Smooth muscle cell (in vitro differentiated cells): Measurements from ENCODE around the gene CRIP1. TPM values are rescaled to one million over a fixed set of nuclear protein-coding genes. Genes with fewer than 3 reads are reported as not detected.

Experiments used
- DNase-seq: peaks from one replicate; lab custom pipeline; 2025; ENCODE audit not compliant: unreplicated experiment; lab: John Stamatoyannopoulos, UW
- H2AFZ ChIP-seq: fragments of 200-600 bp; sonication (generic); 2 replicates; pipeline ENCODE4 v1.6.0; 2016; ENCODE audit warnings: antibody characterized with exemption, low read depth, mild to moderate bottlenecking
- H3F3A ChIP-seq: fragments of 200-600 bp; sonication (generic); 2 replicates; pipeline ENCODE4 v1.6.0; 2017; ENCODE audit warnings: antibody characterized with exemption, low read depth
- H3K27ac ChIP-seq: fragments of 200-600 bp; sonication (generic); 2 replicates; pipeline ENCODE4 v1.5.1; 2016; ENCODE audit warnings: low read depth, mild to moderate bottlenecking
- H3K27me3 ChIP-seq: fragments of 200-600 bp; sonication (generic); 2 replicates; pipeline ENCODE4 v1.6.1; 2016; ENCODE audit warnings: low read depth, mild to moderate bottlenecking
- H3K36me3 ChIP-seq: fragments of 200-600 bp; sonication (generic); 2 replicates; pipeline ENCODE4 v1.5.1; 2016; ENCODE audit warnings: low read depth
- H3K4me1 ChIP-seq: fragments of 200-600 bp; sonication (generic); 2 replicates; pipeline ENCODE4 v1.5.1; 2016; ENCODE audit warnings: low read depth
- H3K4me2 ChIP-seq: fragments of 200-600 bp; sonication (generic); 2 replicates; pipeline ENCODE4 v1.6.0; 2016; ENCODE audit warnings: mild to moderate bottlenecking
- H3K4me3 ChIP-seq: fragments of 200-600 bp; sonication (generic); 2 replicates; pipeline ENCODE4 v1.5.1; 2016; ENCODE audit warnings: mild to moderate bottlenecking
- H3K79me2 ChIP-seq: fragments of 200-600 bp; sonication (generic); 2 replicates; pipeline ENCODE4 v1.6.0; 2016; ENCODE audit warnings: low read depth, mild to moderate bottlenecking
- H3K9ac ChIP-seq: fragments of 200-600 bp; sonication (generic); 2 replicates; pipeline ENCODE4 v1.6.0; 2016; ENCODE audit warnings: low read depth
- H3K9me3 ChIP-seq: fragments of 200-600 bp; sonication (generic); replicated peaks from 2 replicates; pipeline ENCODE4 v1.5.1; 2016; ENCODE audit warnings: low read depth
- H4K20me1 ChIP-seq: fragments of 200-600 bp; sonication (generic); 2 replicates; pipeline ENCODE4 v1.6.0; 2016; ENCODE audit warnings: low read depth
- WGBS: methylation state at CpG from one replicate; pipeline ENCODE4 v1.1.7; 2016; ENCODE audit warnings: low lambda C conversion rate; 5-methylcytosine and 5-hydroxymethylcytosine counted together
- polyA plus RNA-seq: library from polyadenylated mRNA; unstranded; fragments of >200 nt; fragmentation: Nextera tagmentation; extraction: Ambion mirVana; gene quantifications from 2 replicates; pipeline ENCODE4 v1.2.1, GENCODE V29; 2016
- total RNA-seq: library from RNA; depleted of rRNA; stranded (reverse); fragments of >200 nt; gene quantifications from 2 replicates; pipeline ENCODE4 v1.2.3, GENCODE V29; 2014
- TF ChIP-seq, protein P1 (sequence below): fragments of 200-600 bp; sonication (generic); IDR thresholded peaks from 2 replicates; pipeline ENCODE4 v1.5.1; 2017; ENCODE audit warnings: borderline replicate concordance, mild to moderate bottlenecking, antibody characterized with exemption; ENCODE audit not compliant: insufficient read depth, poor library complexity, severe bottlenecking

Gene CRIP1
- total and polyA plus RNA-seq, 2 experiments from 2014 or later = 4.9 to 31.8 TPM

DNA sequence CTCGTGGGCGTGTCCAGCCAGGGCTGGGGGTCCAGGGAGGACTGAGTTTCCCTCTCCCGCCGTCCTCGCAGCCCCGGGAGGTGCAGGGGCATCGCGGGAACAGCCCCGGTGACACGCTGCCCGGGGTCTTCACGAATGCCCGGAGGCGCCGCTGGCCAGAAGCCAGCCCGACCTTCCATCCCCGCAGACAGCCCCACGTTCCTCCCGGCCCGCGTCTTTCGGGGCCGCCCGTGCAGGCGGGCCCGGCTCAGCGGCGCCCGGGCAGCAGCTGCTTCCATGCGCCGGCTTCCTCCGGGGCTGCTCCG, 3.5 kb downstream of the CRIP1 start:
- DNase-seq = no peak
- H3K36me3 ChIP-seq = no peaks in the 10 kb centered on the region
- H3K4me2 ChIP-seq = peak overlapping the region; percentile 99
- TF ChIP-seq, protein P1, sequence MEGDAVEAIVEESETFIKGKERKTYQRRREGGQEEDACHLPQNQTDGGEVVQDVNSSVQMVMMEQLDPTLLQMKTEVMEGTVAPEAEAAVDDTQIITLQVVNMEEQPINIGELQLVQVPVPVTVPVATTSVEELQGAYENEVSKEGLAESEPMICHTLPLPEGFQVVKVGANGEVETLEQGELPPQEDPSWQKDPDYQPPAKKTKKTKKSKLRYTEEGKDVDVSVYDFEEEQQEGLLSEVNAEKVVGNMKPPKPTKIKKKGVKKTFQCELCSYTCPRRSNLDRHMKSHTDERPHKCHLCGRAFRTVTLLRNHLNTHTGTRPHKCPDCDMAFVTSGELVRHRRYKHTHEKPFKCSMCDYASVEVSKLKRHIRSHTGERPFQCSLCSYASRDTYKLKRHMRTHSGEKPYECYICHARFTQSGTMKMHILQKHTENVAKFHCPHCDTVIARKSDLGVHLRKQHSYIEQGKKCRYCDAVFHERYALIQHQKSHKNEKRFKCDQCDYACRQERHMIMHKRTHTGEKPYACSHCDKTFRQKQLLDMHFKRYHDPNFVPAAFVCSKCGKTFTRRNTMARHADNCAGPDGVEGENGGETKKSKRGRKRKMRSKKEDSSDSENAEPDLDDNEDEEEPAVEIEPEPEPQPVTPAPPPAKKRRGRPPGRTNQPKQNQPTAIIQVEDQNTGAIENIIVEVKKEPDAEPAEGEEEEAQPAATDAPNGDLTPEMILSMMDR = no peak
- H3K9ac ChIP-seq = peak overlapping the region; percentile 85
- H3K4me1 ChIP-seq = peaks cover 6% of the 10 kb centered on the region
- no peaks in the 10 kb centered on the region for H4K20me1 ChIP-seq
- H2AFZ ChIP-seq = peak overlapping the region; percentile 56
- peak overlapping the region; percentile 67 for H3K27ac ChIP-seq
- WGBS = 2% methylated on average over 30 of the region's 33 CpGs
- peaks cover 11% of the 10 kb centered on the region for H3K27me3 ChIP-seq
- no peaks in the 10 kb centered on the region for H3F3A ChIP-seq
- peak overlapping the region; percentile 76 for H3K4me3 ChIP-seq
- H3K79me2 ChIP-seq = no peaks in the 10 kb centered on the region
- H3K9me3 ChIP-seq = no peaks in the 10 kb centered on the region

DNA sequence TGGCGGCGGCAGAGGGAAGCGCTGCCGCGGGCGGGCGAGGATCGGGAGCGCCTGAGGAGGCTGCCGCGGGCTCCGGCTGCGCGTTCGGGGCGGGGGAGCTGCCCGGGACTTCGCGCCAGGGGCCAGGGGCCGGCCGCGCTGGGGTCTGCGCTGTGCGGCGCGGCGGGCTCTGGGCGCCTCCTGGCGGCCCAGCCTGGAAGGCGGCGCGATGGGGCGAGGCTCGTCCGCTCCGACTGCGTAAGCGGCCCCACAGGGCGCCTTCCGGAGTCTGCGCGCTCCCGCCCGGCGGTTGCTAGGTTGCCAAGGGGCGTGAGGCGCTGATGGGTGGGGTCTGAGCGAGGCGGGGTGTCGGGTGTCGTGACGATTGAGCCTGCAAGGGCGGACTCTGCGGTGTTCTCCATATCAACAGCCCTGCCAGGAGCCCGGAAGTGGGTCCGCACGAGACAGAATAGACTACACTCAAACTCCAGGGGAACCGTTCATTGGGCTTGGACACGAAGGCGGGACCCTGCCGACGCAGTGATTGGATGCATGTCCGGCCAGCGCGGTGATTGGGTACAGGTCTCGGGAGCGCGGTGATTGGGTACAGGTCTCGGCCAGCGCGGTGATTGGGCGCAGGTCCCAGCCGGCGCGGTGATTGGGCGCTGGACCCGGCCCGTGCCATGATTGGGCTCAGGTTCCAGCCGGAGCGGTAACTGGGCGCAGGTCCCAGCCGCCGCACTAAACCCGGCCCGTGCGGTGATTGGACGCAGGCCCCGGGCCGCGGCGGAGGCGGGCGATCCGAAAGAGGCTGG, 4.1 kb downstream of the CRIP1 start, which contains the start of gene TEDC1:
Gene TEDC1 (plus strand): TSS at position 675 of the 794 bp plus-strand sequence. CDS start 130 bp downstream, outside the sequence.
- H3K9ac ChIP-seq = peak within 1 kb of the TSS; percentile 85
- DNase-seq = peak; percentile 100
- peak within 1 kb of the TSS; percentile 56 for H2AFZ ChIP-seq
- 14% methylated on average over 64 of the region's 94 CpGs for WGBS
- peak within 1 kb of the TSS; percentile 67 for H3K27ac ChIP-seq
- H3K79me2 ChIP-seq = no peaks in the 10 kb centered on the region
- H3F3A ChIP-seq = no peaks in the 10 kb centered on the region
- peak within 1 kb of the TSS; percentile 76 for H3K4me3 ChIP-seq
- H3K36me3 ChIP-seq = no peaks in the 10 kb centered on the region
- TF ChIP-seq, protein P1 = peak; percentile 66
- peaks cover 11% of the 10 kb centered on the region for H3K27me3 ChIP-seq
- peak within 1 kb of the TSS; percentile 99 for H3K4me2 ChIP-seq
- peaks cover 6% of the 10 kb centered on the region for H3K4me1 ChIP-seq
- no peaks in the 10 kb centered on the region for H3K9me3 ChIP-seq
- no peaks in the 10 kb centered on the region for H4K20me1 ChIP-seq

DNA sequence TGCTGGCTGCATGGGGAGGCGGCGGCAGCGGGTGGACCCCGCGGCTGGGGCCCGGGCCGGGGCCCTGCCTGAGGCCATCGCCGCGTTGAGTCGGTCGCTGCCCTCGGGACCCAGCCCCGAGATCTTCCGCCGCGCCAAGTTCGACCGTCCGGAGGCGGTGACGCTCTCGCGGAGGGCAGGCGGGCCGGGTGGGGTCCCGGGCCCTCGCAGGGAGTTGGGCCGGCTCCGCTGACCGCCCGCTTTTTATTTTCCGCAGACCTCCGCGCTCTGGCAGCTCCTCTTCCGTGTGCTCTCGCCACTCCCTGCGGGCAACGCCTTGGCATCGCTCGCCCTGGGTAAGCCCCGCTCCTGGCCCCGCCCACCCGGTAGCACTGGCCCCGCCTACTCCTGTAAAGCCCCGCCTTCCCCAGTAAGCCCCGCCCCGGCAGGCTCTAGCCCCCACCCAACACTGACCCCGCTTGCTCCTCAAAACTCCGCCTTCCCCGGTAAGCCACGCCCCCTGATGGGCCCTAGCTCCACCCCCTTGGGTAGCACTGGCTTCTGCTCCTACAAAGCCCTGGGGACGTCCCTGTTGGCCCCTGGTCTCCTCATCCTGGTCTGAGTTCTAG, 4.8 kb downstream of the CRIP1 start:
- Histone ChIP-seq H3K27me3 (peaks cover 7% of the 10 kb centered on the region), H3K4me2 (peak overlapping the region; percentile 77), H3K36me3 (no peaks in the 10 kb centered on the region), H3K4me3 (peak overlapping the region; percentile 54), H3K4me1 (peaks cover 6% of the 10 kb centered on the region), H3K9ac (no peak overlapping the region), H3K9me3 (no peaks in the 10 kb centered on the region), H2AFZ (no peak overlapping the region), H3F3A (no peaks in the 10 kb centered on the region), H4K20me1 (no peaks in the 10 kb centered on the region), H3K27ac (no peak overlapping the region), H3K79me2 (no peaks in the 10 kb centered on the region)
- 57% methylated on average over 31 of the region's 53 CpGs for WGBS
- no peak for DNase-seq
- TF ChIP-seq, protein P1 = no peak
